Measurements from ENCODE around the gene GAN. TPM values are rescaled to one million over a fixed set of nuclear protein-coding genes. Genes with fewer than 3 reads are reported as not detected.

GAN gene
- total RNA-seq, 1 donor from 2014 or later: 5.0 TPM

DNA sequence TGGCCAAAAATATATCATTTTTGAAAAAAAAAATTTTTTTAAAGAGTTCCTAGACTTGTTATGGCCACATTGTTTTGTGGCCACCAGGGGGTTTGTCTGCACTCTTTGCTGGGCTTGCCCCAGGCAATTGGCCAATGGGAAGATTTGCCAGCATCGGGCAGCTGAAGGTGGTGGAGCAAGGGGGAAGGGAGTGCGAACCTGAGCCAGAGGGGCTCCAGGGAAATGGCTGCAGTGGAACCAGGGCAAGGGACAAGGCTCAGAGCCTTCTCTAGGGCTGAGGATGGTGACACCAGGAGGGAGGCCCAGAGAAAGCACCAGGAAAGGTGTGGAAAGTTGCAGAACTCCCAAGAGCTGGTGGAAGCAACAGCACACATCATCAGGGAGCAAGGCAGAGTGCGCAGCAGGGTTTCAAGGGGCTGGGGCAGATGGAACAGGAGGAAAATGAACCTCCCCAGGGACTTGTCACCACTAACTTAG lies 114.3 kb downstream of the GAN start:
- peak; percentile 47 to 76 for DNase-seq (ENCODE audit: low read depth in 2 of 2)

DNA sequence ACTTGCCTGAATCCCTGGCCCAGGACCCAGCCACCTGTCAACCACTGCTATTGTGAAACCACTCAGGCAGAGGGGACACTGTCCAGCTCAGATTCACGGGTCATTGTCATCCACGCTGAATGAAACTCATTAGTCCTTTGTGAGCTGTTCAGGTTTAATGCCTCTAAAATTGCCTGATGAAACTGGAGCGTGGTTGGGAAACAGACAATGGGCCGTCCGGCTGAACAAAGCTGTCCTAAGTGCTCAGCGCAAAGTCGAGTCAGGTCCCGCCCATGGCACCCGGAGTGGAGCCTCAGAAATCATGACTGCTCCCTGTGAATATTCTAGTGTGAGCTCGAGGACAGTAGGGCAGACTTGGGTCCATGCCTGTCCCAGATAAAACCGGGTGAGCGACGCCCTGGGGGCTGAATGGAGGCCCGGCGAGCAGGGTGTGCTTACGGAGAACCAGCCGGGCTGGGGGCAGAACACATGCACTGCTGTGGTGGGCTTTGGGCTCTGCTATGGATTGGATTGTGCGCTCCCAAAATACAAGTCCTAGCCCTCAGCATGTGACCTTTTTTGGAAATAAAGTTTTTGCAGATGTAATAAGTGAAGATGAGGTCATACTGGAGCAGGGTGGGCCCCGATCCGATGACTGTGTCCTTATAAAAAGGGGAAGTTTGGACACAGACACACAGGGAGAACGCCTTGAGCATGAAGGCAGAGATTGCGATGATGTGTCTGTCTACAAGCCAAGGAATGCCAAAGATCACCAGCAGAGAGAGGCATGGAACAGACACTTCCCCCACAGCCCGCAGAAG lies 117.0 kb downstream of the GAN start:
- DNase-seq (ENCODE audit: low read depth in 2 of 2): no peak

DNA sequence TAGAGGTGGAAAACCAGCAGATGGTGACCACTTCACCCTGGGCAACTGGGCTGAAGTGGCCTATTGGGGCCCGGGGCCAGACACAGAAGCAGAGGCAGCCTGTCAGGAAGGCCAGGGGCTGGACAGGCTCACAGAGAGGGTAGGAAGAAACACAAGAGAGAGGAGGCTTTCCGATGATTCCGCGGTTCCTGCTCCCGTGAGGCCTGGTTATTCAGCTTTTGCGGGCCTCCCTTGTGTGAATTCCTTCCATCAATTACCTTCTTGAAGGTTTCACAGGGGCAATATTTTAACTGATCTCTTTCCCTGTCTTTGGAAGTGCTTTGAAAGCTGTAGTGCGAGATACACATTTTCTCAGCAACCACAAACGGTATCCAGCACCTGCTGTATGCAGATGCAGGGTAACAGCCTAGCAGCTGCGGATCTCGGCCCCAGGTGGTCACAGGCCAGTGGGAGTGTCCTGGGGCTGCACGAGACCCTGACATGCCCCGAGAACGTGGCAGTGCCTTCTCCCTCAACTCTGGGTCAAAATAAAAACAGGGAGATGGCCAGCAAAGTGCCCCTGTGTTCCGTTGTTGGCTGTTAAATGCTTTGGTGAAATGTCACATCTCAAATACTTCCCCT lies 118.3 kb downstream of the GAN start:
- no peak for DNase-seq (ENCODE audit: low read depth in 2 of 2)

DNA sequence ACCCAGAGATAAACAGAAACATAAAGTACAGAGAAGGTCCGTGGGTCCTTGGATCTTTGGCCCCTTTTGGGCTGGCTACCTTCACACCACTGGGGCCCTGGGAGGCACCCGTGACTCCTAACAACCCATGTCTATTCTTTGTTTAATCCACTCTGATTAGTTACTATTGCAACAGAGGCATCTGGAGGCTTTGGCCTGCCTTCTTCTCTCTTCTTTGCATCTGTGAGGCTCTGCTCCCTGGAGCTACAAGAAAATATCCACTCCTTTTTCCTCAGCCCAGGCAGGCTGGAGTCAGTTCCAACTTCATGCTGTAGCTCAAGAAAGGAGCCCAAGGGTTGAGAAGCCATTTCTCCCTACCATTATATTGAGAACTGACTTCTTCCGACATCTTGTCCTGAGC lies 120.3 kb downstream of the GAN start:
- no peak for DNase-seq (ENCODE audit: low read depth in 2 of 2)

- DNase-seq (ENCODE audit: low read depth in 2 of 2): no peak
Measured at GRCh38 chr16:81435567-81435966, 120.8 kb downstream of the GAN start.

GRCh38 chr16:81436386-81436785 lies 121.6 kb downstream of the GAN start:
- no peak for DNase-seq (ENCODE audit: low read depth in 2 of 2)

DNA sequence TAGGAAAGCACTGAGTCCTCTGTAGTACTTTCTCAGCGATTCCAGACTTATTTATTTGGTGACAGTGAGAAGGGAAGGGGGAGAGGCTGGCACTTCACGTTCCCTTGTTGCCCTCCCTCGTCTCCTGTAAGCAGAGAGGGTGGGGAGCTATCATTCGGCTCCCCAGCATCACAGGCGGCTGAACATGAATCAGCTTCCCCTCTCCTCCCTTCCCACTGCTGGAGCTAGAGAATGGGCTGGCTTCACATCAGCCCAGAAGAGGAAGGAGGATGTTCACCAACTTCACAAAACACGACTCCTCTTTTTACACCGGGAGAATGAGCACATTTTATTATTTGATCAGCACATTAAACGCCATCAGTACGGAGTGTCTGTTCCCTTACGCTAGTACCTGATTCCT lies 123.1 kb downstream of the GAN start:
- peak in 1 of 2 donors; percentile 56 for DNase-seq (ENCODE audit: low read depth in 2 of 2)

Other genes with a start within 250 kb of the GAN start
- gene C16orf46, start 237.7 kb upstream of the GAN start, total RNA-seq: 0.26 and 0.51 TPM in 2 replicates
- 9.0 and 18.0 TPM in 2 replicates for gene GCSH, start 218.6 kb upstream of the GAN start, total RNA-seq
- gene BCO1, start 76.3 kb upstream of the GAN start, total RNA-seq: under 0.01 TPM in 1 of 2 replicates, not detected in the other
- gene CMIP, start 129.8 kb downstream of the GAN start, total RNA-seq: 8.0 and 18.7 TPM in 2 replicates

All from dermis microvascular lymphatic vessel endothelial cell (primary cell).